Right renal pelvis (tissue), 4 donors: ENCODE results near the gene ARID5A. TPM values are rescaled to one million over a fixed set of nuclear protein-coding genes. Genes with fewer than 3 reads are reported as not detected.

Experiments used
- DNase-seq, 4 donors: peaks; one replicate each; pipeline ENCODE4 v3.0.0-alpha.2; 2013; ENCODE audit warnings: low read depth in 4 of 4, low spot score in 3 of 4, missing footprints in 1 of 4
- polyA plus RNA-seq, 4 donors: library from polyadenylated mRNA; unstranded; fragments of 120-200 nt; gene quantifications; one replicate each; pipeline ENCODE4 v1.2.1, GENCODE V29; 2013; ENCODE audit not compliant: insufficient read length in 4 of 4

Gene ARID5A
- polyA plus RNA-seq, 4 donors: 4.7 to 5.7 (median 4.9) TPM

GRCh38 chr2:96537734-96538486 is 1.4 kb downstream of the ARID5A start:
- no peak for DNase-seq

- no peak for DNase-seq
Measured at GRCh38 chr2:96538487-96539214, 2.1 kb downstream of the ARID5A start.

DNA sequence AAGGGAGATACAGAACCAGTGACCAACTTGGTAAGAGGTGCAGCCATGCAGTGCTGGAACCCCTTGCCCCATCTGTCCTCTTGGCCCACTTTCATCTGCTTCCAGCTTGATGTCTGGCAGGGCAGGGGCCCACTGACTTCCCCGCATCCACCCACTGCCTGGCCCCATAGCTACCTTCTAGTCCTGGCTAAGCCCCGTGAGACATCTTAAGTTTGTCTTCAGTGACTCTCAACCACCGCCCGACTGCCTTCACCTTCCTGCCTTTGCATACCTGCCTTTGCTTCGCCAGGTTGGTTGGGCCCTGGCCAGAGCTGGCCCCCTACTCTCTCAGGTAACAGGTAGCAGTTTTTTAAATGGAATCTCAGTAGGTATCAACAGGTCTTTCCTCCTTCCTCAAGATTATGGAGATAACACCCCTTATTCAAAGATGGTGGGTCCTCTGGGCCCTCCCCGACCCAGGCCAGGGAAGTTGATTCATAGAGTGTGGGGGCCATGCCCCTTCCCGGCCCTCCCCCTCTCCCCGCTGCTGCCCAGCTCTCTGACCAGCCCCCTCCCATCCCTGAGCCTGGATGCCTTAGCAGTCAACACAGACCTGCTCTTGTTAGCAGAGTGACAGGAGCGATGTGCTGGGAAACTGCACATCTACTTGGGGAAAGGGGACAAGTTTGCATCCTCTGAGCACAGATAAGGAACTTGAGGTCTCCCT is 2.8 kb downstream of the ARID5A start:
- DNase-seq: no peak

GRCh38 chr2:96540136-96540535 is 3.6 kb downstream of the ARID5A start:
- no peak for DNase-seq

DNA sequence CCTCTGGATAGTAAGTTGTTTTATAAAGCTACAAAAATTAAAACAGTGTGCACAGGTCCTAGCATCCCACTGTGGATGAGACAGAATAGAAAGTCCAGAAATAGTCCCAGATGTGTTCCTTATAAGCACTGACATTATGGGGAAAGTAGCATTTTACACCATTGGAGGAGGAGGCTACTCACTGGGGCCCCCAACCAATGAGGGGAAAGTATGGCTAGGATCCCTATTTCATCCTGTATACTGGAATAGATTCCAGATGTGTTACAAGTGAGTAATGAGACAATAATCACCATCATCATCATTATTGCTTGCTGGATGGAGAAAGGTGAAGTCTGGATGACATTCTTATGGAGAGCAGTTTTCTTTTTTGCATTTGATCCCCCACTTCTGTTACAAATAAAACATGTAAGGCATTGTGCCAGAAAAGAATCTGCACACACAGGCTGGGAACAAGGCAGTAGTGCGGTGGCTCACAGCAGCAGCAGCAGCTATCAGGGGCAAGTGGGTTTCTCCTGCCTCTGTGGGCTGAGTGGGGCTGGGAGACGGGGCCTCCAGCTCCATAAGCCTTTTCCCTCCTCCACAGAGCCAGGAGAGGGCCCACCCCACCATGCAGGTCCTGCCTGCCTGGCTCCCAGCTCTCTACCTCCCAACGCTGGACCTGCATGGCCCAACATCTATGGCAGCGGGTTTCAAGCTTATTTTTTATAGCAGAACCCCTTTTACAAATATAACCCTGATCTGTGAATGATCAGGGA is 5.0 kb downstream of the ARID5A start:
- no peak for DNase-seq

- no peak for DNase-seq
Measured at GRCh38 chr2:96542357-96542977, 5.9 kb downstream of the ARID5A start.

- DNase-seq: no peak
Measured at GRCh38 chr2:96546321-96546720, 9.8 kb downstream of the ARID5A start.

- DNase-seq: no peak
Measured at GRCh38 chr2:96546797-96547196, 10.2 kb downstream of the ARID5A start.

DNA sequence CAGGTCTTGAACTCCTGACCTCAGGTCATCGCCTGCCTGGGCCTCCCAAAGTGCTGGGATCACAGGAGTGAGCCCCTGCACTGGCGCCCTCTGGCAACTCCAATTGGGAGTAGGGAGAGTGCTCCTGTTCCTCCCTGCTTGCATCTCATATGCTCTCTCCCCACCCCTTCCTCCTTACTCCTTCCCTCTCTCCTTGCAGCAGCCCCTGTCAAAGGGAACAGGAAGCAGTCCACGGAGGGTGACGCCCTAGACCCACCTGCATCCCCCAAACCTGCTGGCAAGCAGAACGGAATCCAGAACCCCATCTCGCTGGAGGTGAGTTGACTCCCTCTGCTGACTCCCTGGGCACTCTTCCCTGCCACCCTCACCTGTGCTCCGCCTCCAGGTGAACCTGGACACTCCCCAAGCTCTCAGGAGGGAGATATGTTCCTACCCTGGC is 10.7 kb downstream of the ARID5A start:
- DNase-seq: no peak

DNA sequence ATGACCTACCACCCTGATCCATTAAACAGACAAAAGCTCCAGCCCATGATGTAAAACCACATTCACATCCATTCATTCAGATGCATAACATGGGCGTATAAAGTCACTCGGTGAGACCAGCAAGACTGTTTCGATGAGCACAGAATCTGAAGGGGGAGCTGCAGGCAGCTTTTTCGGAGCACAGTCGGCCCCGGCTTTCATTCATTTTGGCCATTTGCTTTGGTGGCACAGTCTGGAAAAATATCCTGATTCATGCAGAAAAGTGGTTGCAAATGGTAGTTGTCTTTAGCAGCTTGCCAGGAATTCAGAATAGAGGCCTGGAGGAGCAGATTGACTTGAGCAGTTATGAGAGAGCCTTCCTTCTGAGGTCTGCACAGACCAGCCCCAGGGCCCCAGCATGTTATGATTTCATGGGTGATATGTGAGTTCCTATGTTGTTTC is 11.2 kb downstream of the ARID5A start:
- no peak for DNase-seq

DNA sequence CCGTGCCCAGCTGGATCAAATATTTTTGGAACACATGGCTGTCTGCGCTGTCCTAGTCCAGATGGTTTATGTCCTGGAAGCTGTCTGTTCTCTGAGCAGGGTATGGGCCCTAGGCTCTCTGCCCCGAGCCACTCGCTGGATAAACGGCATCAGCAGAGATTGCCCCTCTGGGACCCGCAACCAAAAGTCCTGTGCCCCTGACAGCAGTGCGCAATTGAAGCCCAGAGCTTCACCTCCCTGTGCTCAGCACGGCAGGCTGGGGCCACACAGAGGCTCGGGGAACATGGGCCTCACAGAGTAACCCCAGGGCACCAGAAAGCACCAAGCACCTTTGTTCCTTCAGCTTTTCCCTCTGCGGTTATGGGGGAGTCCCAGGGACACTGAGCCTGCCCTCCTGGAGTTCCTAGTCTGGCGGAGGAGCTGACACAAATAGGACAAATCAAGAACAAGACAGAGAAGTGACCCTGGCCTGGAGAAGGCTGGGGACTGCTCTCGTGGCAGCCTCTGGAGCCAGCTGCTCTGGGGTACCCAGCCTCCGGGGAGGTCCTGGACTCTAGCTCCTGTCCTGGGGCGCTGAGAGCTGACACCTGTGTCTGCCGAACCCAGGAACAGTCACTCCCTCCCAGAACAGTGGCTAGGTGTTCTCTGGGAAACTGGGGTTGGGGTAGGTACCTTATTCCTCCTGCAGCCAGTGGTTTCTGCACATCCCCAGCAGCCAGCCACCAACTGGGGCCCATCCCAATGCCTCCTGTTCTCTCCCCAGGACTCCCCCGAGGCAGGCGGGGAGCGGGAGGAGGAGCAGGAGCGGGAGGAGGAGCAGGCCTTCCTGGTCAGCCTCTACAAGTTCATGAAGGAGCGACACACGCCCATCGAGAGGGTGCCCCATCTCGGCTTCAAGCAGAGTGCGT is 12.3 kb downstream of the ARID5A start:
- DNase-seq: no peak

DNA sequence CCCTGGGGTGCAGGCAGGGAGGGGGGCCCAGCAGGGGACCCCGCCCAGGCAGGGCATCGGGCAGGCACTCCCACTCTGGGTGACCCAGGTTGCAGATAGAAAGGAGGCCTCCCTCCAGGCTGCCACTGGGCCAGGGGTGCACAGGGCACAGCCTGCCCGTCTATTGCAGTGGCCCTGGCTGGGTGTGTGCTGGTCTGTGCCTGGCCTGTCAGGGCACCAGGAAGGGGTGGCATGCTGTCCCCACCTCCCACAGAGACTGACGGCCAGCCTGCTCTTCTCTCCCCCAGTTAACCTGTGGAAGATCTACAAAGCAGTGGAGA is 12.9 kb downstream of the ARID5A start:
- DNase-seq: no peak

DNA sequence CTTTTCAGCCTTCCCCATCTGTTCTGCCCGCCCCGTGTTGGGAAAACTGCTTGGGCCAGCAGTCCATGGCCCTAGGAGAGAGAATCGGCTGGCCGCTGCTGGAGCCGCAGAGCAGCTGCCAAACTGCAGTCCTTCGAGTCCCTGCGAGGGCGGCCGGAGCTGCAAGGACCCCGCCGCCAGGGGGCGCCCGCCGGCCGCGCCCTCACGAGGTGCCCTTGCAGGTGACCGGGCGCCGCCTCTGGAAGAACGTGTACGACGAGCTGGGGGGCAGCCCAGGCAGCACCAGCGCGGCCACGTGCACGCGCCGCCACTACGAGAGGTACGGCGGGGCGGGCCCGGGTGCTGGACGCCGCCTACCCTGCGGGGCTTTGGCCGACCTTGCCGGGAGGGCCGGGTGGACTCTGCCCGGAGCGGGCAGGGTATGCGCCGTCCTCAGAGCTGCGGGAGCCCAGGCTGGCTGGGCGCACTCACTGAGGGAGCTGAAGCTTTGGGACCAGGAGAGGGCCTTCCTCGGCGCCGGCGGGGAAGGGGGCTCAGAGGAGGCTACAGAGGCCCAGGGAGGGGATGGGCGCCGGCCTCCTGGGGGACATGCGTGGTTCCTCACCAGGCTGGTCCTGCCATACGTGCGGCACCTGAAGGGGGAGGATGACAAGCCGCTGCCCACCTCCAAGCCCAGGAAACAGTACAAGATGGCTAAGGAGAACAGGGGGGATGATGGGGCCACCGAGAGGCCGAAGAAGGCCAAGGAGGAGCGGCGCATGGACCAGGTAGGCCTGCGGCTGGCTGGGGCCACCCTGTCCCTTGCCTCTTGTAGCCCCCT is 13.6 kb downstream of the ARID5A start:
- DNase-seq: no peak

DNA sequence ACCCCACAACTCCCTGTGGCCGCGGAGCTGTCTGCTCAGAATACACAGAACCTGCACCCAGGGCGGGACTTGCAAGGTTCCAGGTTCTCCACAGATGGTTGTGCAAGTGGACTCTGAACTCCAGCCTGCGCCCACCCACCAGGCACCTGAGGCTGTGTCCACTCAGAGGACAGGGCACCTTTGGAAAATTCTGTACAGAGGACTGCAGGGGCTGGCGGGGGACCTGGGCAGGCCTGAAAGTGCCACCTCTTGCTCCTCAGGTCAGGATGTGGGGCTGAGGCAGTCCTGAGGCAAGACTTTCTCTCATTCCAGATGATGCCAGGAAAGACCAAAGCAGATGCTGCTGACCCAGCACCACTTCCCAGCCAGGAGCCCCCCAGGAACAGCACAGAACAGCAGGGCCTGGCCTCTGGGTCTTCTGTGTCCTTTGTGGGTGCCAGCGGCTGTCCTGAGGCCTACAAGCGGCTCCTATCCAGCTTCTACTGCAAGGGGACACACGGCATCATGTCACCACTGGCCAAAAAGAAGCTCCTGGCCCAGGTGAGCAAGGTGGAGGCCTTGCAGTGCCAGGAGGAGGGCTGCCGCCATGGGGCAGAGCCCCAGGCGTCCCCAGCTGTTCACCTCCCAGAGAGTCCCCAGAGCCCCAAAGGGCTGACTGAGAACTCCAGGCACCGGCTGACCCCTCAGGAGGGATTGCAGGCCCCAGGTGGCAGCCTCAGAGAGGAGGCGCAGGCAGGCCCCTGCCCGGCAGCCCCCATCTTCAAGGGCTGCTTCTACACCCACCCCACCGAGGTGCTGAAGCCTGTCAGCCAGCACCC is 14.4 kb downstream of the ARID5A start:
- no peak for DNase-seq

DNA sequence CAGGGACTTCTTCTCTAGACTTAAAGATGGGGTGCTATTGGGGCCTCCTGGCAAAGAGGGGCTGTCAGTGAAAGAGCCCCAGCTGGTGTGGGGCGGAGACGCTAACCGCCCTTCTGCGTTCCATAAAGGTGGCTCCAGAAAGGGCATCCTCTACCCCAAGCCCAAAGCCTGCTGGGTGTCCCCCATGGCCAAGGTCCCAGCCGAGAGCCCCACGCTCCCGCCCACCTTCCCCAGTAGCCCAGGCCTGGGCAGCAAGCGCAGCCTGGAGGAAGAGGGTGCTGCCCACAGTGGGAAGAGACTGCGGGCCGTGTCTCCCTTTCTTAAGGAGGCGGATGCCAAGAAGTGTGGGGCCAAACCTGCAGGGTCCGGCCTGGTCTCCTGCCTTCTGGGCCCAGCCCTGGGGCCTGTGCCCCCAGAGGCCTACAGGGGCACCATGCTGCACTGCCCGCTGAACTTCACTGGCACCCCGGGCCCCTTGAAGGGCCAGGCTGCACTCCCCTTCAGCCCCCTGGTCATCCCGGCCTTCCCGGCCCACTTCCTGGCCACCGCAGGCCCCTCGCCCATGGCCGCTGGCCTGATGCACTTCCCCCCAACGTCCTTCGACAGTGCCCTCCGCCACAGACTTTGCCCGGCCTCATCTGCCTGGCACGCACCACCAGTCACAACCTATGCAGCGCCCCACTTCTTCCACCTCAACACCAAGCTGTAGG is 15.2 kb downstream of the ARID5A start:
- DNase-seq: no peak

- DNase-seq: no peak
Measured at GRCh38 chr2:96552315-96553175, 16.0 kb downstream of the ARID5A start.
